Measurements from ENCODE around the gene CUX1.

The CUX1 gene

GRCh38 chr7:101898106-101898505 is 80.7 kb downstream of the CUX1 start:
- no peak for DNase-seq

DNA sequence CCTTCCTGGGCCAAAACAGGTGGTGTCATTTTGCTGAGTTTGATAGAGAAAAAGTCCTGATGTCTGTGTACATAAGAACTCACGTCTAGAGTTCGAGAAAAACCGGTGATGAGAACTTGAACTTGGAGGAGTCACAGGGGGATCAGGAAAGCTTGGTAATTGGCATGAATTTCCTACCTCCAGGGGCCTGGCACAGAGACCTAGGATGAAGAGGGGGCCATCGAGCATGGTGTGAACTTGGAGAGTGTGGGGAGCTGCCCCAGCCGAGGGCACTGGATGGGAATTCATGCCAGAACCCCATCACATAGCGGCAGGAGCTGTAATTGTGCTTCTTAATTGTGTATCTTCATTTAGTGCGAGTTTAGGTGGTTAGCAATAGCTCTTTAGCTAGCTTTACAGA is 82.2 kb downstream of the CUX1 start:
- DNase-seq = no peak

GRCh38 chr7:101900103-101900502 is 82.7 kb downstream of the CUX1 start:
- DNase-seq = no peak

DNA sequence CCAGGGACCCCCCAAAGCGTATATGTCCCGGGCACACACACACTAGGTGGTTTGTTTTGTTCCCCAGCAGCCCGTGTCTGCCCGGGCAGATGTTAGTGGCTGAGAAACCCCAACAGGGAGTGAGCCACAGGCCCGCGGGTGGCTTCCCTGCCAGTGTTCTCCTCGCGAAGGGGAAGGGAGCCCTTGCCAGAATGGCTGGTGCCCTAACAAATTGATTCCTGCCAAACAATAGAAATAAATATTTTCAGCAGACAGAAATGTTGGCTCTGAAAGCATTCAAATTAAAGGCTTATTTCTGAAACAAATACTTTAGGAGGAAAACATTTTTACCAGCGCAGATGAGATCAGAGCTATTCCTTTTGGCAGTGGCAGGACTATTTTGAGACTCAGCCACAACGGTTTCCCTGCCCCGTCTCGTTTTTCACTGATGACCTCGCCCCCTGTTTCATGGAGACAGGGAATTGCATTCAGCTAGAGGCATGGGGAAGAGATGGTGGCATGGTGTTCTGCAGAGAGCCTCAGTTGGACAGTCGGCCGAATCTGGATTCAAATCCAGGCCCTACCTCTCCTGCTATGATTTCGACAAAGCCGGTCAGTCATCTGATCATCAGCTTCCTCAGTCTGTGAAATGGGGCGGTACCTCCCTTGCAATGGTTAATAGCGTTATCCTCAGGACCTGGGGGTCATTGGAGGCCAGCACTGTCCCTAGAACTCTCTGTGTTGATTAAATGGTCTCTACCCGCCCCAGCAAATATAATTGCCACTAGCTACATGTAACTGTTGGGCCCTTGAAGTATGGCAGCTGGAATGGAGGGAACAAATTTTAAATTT is 84.5 kb downstream of the CUX1 start:
- no peak for DNase-seq

DNA sequence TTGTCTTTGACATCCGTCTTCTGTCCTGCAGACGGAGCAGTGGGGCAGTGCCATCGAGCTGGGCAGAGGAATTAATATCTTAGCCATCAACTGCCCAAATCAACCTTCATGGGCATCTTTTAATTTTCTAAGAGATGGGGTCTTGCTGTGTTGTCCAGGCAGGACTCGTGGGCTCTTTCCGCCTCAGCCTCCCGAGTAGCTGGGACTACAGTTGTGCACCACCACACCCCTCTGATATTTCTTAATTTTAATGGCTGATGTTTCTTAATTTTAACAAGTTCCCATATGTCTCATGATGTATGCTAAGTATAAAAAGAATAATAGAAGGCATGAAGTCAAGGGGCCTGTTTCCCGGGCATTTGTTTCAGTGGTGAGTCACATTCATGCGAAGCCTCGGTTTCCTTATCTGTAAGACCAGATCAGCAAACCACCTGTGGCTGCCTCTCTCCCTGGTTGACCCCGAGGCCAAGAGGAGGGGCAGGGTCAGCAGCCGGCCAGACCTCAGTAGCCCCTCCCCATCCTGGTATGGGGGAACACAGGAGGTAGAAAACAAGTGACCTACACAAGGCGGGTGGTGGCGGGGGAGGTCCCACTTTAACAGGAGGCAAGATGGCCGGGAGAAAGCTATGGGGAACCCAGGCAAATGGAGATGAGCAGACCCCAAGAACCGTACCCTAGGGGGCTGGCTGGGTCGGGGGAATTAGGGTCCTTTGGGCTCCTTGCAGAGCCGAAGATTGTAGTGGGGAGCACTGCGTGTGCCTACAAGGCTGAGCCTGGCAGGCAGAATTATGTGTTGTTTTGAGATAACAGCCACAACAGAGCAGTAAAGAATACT is 85.5 kb downstream of the CUX1 start:
- DNase-seq = no peak

- DNase-seq = no peak
Observed at GRCh38 chr7:101903515-101903868, 86.1 kb downstream of the CUX1 start.

DNA sequence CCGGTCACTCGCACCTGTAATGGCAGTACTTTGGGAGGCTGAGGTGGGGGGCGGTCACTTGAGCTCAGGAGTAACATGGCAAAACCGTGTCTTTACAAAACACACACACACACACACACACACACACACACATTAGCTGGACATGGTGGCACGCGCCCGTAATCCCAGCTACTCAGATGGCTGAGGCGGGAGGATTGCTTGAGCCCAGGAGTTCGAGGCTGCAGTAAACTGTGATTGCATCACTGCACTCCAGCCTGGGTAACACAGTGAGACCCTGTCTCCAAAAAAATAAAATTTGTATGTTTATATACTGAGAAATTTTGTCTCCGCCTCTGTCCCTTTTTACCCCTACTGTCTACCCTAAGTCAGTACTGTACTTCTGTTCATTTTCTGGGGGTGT is 86.6 kb downstream of the CUX1 start:
- no peak for DNase-seq

- DNase-seq = no peak
Observed at GRCh38 chr7:101905203-101905865, 87.9 kb downstream of the CUX1 start.

GRCh38 chr7:101906291-101907240 is 89.1 kb downstream of the CUX1 start:
- no peak for DNase-seq

DNA sequence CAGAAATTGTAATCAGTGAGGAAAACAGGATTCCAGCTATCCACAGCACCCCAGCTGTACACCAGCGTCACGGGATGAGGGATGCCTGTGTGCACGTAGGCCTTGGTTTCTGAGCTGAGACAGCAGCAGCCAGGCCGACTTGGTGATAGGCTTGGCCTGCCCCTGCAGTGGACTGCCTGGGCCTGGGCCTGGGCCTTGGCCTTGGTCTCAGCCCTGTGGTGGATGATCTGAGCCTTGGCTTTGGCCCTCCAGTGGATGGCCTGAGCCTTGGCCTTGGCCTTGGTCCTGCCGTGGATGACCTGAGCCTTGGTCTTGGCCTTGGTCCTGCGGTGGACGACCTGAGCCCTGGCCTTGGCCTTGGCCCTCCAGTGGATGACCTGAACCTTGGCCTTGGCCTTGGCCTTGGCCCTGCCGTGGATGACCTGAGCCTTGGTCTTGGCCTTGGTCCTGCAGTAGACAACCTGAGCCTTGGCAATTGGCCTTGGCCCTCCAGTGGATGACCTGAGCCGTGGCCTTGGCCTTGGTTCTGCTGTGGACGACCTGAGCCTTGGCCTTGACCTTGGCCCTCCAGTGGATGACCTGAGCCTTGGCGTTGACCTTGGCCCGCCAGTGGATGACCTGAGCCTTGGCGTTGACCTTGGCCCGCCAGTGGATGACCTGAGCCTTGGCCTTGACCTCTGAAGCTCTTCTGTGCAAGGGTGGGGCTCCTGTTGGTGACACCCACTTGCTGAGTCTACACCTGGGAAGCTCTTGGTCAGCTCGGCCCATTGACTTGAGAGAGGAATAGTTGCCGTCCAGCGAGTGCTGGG is 93.8 kb downstream of the CUX1 start:
- DNase-seq = no peak

GRCh38 chr7:101911800-101912715 is 94.6 kb downstream of the CUX1 start:
- no peak for DNase-seq

DNA sequence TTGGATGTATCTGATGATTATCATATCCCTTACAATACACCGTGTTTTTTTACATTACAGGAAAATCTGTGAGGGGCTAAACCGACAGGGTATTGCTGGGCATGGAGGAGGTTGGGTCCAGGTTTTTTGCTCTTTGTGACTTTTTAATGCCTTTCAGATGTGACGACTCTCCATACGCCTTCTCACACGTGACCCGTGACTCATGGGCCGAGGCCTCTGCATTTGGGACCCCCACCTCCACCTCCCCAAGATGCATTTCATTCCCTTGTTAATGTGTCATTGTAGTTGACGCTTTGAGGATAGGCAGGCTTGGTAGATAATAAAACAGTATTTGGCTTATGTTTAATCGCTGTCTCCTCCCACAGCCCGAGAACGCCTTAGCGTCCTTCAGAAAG is 95.3 kb downstream of the CUX1 start:
- DNase-seq = no peak

- no peak for DNase-seq
Observed at GRCh38 chr7:101913247-101913721, 95.9 kb downstream of the CUX1 start.

GRCh38 chr7:101913851-101914250 is 96.4 kb downstream of the CUX1 start:
- DNase-seq = no peak

GRCh38 chr7:101915000-101915399 is 97.6 kb downstream of the CUX1 start:
- no peak for DNase-seq

GRCh38 chr7:101916041-101916800 is 98.8 kb downstream of the CUX1 start:
- DNase-seq = no peak

- DNase-seq = no peak
Observed at GRCh38 chr7:101916876-101917275, 99.5 kb downstream of the CUX1 start.

- no peak for DNase-seq
Observed at GRCh38 chr7:101917566-101917965, 100.1 kb downstream of the CUX1 start.

- DNase-seq = no peak
Observed at GRCh38 chr7:101918426-101918825, 101.0 kb downstream of the CUX1 start.
